HepG2 (cell line): ENCODE measurements around the gene HNRNPM. TPM values are rescaled to one million over a fixed set of nuclear protein-coding genes. Genes with fewer than 3 reads are reported as not detected.
A peak's percentile ranks its signal among the peaks of the same experiment; 100 is the strongest.

Experiments used
- ADNP ChIP-seq: sonication (generic); formaldehyde crosslinking; IDR thresholded peaks from 2 replicates; pipeline ENCODE4 v1.4.0; 2020; ENCODE audit warnings: missing genetic modification reagents
- BORCS8-MEF2B ChIP-seq: sonication (generic); formaldehyde crosslinking; IDR thresholded peaks from 2 replicates; pipeline ENCODE4 v1.8.0; 2022; ENCODE audit warnings: mild to moderate bottlenecking, missing genetic modification reagents
- JUNB ChIP-seq: sonication (generic); formaldehyde crosslinking; IDR thresholded peaks from 2 replicates; pipeline ENCODE4 v1.8.0; 2022; ENCODE audit warnings: missing genetic modification reagents, mild to moderate bottlenecking, borderline replicate concordance
- MXD3 ChIP-seq: IDR thresholded peaks from 2 replicates; pipeline ENCODE4 v1.6.1; 2016; ENCODE audit warnings: mild to moderate bottlenecking, missing biosample characterization, missing genetic modification reagents
- NFYC ChIP-seq: IDR thresholded peaks from 2 replicates; pipeline ENCODE4 v1.6.1; 2016; ENCODE audit warnings: missing genetic modification reagents, missing compliant biosample characterization
- RBM22 ChIP-seq: fragments of 200-400 bp; formaldehyde crosslinking; optimal IDR thresholded peaks from 2 replicates; pipeline ENCODE3; 2017; ENCODE audit warnings: mild to moderate bottlenecking, low read length, moderate library complexity
- REST ChIP-seq, 2 experiments: IDR thresholded peaks; 2 replicates each; pipeline ENCODE4 v1.6.1; 2011 to 2012; ENCODE audit warnings: low read length in 2 of 2, borderline replicate concordance in 1 of 2, low read depth in 1 of 2, mild to moderate bottlenecking in 1 of 2, moderate library complexity in 1 of 2
- RFX3 ChIP-seq: IDR thresholded peaks from 2 replicates; pipeline ENCODE4 v1.6.1; 2016; ENCODE audit warnings: missing biosample characterization, missing genetic modification reagents
- SIN3A ChIP-seq: IDR thresholded peaks from 2 replicates; pipeline ENCODE4 v1.6.1; 2011; ENCODE audit warnings: low read depth, mild to moderate bottlenecking, control low read depth, low read length, borderline replicate concordance
- SP5 ChIP-seq: IDR thresholded peaks from 2 replicates; pipeline ENCODE4 v1.6.1; 2016; ENCODE audit warnings: low read depth, borderline replicate concordance
- YEATS4 ChIP-seq: sonication (generic); formaldehyde crosslinking; IDR thresholded peaks from 2 replicates; pipeline ENCODE4 v1.4.0; 2020; ENCODE audit warnings: missing genetic modification reagents, borderline replicate concordance
- ZNF232 ChIP-seq: sonication (generic); formaldehyde crosslinking; IDR thresholded peaks from 2 replicates; pipeline ENCODE4 v1.4.0; 2020; ENCODE audit warnings: missing genetic modification reagents, borderline replicate concordance
- ZNF468 ChIP-seq: sonication (generic); formaldehyde crosslinking; IDR thresholded peaks from 2 replicates; pipeline ENCODE4 v1.8.0; 2022; ENCODE audit warnings: mild to moderate bottlenecking, moderate library complexity, missing genetic modification reagents
- ZNF510 ChIP-seq: sonication (generic); formaldehyde crosslinking; IDR thresholded peaks from 2 replicates; pipeline ENCODE4 v1.4.0; 2020; ENCODE audit warnings: low read depth, mild to moderate bottlenecking, missing genetic modification reagents
- ZNF550 ChIP-seq: sonication (generic); formaldehyde crosslinking; IDR thresholded peaks from 2 replicates; pipeline ENCODE4 v1.4.0; 2020; ENCODE audit warnings: mild to moderate bottlenecking, missing genetic modification reagents, borderline replicate concordance
- ZNF556 ChIP-seq: sonication (generic); formaldehyde crosslinking; IDR thresholded peaks from 2 replicates; pipeline ENCODE4 v1.4.0; 2020; ENCODE audit warnings: mild to moderate bottlenecking, missing genetic modification reagents, borderline replicate concordance
- ZNF589 ChIP-seq: sonication (generic); formaldehyde crosslinking; conservative IDR thresholded peaks from 2 replicates; pipeline ENCODE4 v1.8.0; 2022; ENCODE audit warnings: mild to moderate bottlenecking, moderate library complexity, missing genetic modification reagents
- polyA plus RNA-seq, 8 experiments: library from polyadenylated mRNA; depleted of rRNA in 3 of 8; stranded (reverse) in 7 of 8; unstranded in 1 of 8; fragments of >200 nt; fragmentation: Illumina TruSeq in 4 of 8; extraction: Trizol in 4 of 8; gene quantifications; 2 replicates each; pipeline versions ENCODE4 v1.2.1 to v1.2.3, GENCODE V29; 2011 to 2016; ENCODE audit warnings: low read depth in 4 of 8, missing spikeins in 1 of 8, mixed read lengths in 1 of 8; ENCODE audit not compliant: insufficient read depth in 1 of 8
- total RNA-seq, 5 experiments: library from RNA; depleted of rRNA; stranded (reverse); fragments of >200 nt; fragmentation: Illumina TruSeq; extraction: Trizol; gene quantifications; 2 replicates each; pipeline ENCODE4 v1.2.3, GENCODE V29; 2016; ENCODE audit warnings: low read depth in 1 of 5
- TF ChIP-seq, protein P1 (sequence below): sonication (generic); formaldehyde crosslinking; IDR thresholded peaks from 2 replicates; pipeline ENCODE4 v1.4.0; 2020; ENCODE audit warnings: missing genetic modification reagents
- TF ChIP-seq, protein P2 (sequence below): sonication (generic); formaldehyde crosslinking; IDR thresholded peaks from 2 replicates; pipeline ENCODE4 v1.5.0; 2020; ENCODE audit warnings: missing genetic modification reagents, mild to moderate bottlenecking, borderline replicate concordance
- TF ChIP-seq, protein P3 (sequence below): sonication (generic); formaldehyde crosslinking; IDR thresholded peaks from 2 replicates; pipeline ENCODE4 v1.4.0; 2020; ENCODE audit warnings: mild to moderate bottlenecking, missing genetic modification reagents

The HNRNPM gene
- total and polyA plus RNA-seq, 2 of the 13 experiments (the other 11 are each of a cell fraction or from before 2014, with no cell fraction given), result 56.7 to 102 TPM

- TF ChIP-seq, protein P1, sequence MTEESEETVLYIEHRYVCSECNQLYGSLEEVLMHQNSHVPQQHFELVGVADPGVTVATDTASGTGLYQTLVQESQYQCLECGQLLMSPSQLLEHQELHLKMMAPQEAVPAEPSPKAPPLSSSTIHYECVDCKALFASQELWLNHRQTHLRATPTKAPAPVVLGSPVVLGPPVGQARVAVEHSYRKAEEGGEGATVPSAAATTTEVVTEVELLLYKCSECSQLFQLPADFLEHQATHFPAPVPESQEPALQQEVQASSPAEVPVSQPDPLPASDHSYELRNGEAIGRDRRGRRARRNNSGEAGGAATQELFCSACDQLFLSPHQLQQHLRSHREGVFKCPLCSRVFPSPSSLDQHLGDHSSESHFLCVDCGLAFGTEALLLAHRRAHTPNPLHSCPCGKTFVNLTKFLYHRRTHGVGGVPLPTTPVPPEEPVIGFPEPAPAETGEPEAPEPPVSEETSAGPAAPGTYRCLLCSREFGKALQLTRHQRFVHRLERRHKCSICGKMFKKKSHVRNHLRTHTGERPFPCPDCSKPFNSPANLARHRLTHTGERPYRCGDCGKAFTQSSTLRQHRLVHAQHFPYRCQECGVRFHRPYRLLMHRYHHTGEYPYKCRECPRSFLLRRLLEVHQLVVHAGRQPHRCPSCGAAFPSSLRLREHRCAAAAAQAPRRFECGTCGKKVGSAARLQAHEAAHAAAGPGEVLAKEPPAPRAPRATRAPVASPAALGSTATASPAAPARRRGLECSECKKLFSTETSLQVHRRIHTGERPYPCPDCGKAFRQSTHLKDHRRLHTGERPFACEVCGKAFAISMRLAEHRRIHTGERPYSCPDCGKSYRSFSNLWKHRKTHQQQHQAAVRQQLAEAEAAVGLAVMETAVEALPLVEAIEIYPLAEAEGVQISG, result peak; percentile 41; the same call in 1 of the 2 replicates
- no peak for TF ChIP-seq RBM22
- no peak for TF ChIP-seq REST (IDR thresholded peaks at IDR 0.05; ENCODE audit: borderline replicate concordance in 1 of 2, low read depth in 1 of 2, low read length in 2 of 2)
- no peak for TF ChIP-seq ZNF556 (CRISPR knock-in tag)
- no peak for TF ChIP-seq NFYC (CRISPR knock-in tag)
- TF ChIP-seq, protein P2, sequence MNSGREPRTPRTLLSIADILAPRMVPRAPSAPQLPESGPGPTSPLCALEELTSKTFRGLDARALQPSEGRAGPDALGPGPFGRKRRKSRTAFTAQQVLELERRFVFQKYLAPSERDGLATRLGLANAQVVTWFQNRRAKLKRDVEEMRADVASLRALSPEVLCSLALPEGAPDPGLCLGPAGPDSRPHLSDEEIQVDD (CRISPR knock-in tag), result no peak
- TF ChIP-seq JUNB (CRISPR knock-in tag), result no peak
- TF ChIP-seq MXD3 (CRISPR knock-in tag), result no peak
- TF ChIP-seq SP5, result no peak
- TF ChIP-seq SIN3A, result no peak
- no peak for TF ChIP-seq ZNF232
- TF ChIP-seq ZNF510 (CRISPR knock-in tag), result no peak
- no peak for TF ChIP-seq ZNF468 (CRISPR knock-in tag)
- TF ChIP-seq YEATS4 (CRISPR knock-in tag), result no peak
- TF ChIP-seq ADNP (CRISPR knock-in tag), result 0 out of 2 replicates have a peak, but pooled peaks have one; percentile 41
- TF ChIP-seq ZNF589 (CRISPR knock-in tag), result no peak
- TF ChIP-seq, protein P3, sequence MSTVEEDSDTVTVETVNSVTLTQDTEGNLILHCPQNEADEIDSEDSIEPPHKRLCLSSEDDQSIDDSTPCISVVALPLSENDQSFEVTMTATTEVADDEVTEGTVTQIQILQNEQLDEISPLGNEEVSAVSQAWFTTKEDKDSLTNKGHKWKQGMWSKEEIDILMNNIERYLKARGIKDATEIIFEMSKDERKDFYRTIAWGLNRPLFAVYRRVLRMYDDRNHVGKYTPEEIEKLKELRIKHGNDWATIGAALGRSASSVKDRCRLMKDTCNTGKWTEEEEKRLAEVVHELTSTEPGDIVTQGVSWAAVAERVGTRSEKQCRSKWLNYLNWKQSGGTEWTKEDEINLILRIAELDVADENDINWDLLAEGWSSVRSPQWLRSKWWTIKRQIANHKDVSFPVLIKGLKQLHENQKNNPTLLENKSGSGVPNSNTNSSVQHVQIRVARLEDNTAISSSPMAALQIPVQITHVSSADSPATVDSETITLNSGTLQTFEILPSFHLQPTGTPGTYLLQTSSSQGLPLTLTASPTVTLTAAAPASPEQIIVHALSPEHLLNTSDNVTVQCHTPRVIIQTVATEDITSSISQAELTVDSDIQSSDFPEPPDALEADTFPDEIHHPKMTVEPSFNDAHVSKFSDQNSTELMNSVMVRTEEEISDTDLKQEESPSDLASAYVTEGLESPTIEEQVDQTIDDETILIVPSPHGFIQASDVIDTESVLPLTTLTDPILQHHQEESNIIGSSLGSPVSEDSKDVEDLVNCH (CRISPR knock-in tag), result no peak
- TF ChIP-seq ZNF550 (CRISPR knock-in tag), result no peak
- TF ChIP-seq BORCS8-MEF2B (CRISPR knock-in tag), result no peak
- TF ChIP-seq RFX3 (CRISPR knock-in tag), result no peak
Measured at GRCh38 chr19:8396563-8397203, 48.1 kb upstream of the HNRNPM start (continued).
